Endodermal cell (in vitro differentiated cells): ENCODE results near the gene CPLANE2. TPM values are rescaled to one million over a fixed set of nuclear protein-coding genes. Genes with fewer than 3 reads are reported as not detected.

Source experiments
- DNase-seq: peaks from one replicate; pipeline ENCODE4 v3.0.0-alpha.2; 2017
- H3K27ac ChIP-seq: 2 replicates; pipeline ENCODE4 v1.5.1; 2013; ENCODE audit warnings: mild to moderate bottlenecking, low read depth, low read length, moderate library complexity
- H3K27me3 ChIP-seq: 2 replicates; pipeline ENCODE4 v1.6.1; 2013; ENCODE audit warnings: mild to moderate bottlenecking, low read length, moderate library complexity; ENCODE audit not compliant: insufficient read depth, control insufficient read depth, poor library complexity, severe bottlenecking
- H3K36me3 ChIP-seq: 2 replicates; pipeline ENCODE4 v1.7.0; 2013; ENCODE audit warnings: mild to moderate bottlenecking, low read length, moderate library complexity; ENCODE audit not compliant: control insufficient read depth, insufficient read depth
- H3K4me1 ChIP-seq: one replicate; pipeline ENCODE4 v1.7.0; 2013; ENCODE audit warnings: low read length; ENCODE audit not compliant: control insufficient read depth, insufficient read depth
- H3K4me3 ChIP-seq: 2 replicates; pipeline ENCODE4 v1.5.1; 2013; ENCODE audit warnings: mild to moderate bottlenecking, low read length, moderate library complexity
- H3K9ac ChIP-seq: 2 replicates; pipeline ENCODE4 v1.6.1; 2013; ENCODE audit warnings: mild to moderate bottlenecking, low read length, moderate library complexity; ENCODE audit not compliant: poor library complexity, severe bottlenecking; ENCODE audit errors: extremely low read depth
- H3K9me3 ChIP-seq: 2 replicates; pipeline ENCODE4 v1.6.1; 2013; ENCODE audit warnings: mild to moderate bottlenecking, low read length, moderate library complexity; ENCODE audit not compliant: control insufficient read depth
- H3K27ac Mint-ChIP-seq: 2 replicates; pipeline ENCODE4 v1.8.0; 2020; ENCODE audit warnings: mixed read lengths
- H3K27me3 Mint-ChIP-seq: 2 replicates; pipeline ENCODE4 v1.8.0; 2021; ENCODE audit warnings: mild to moderate bottlenecking, mixed read lengths; ENCODE audit not compliant: insufficient read depth
- H3K36me3 Mint-ChIP-seq: 2 replicates; pipeline ENCODE4 v1.8.0; 2020; ENCODE audit warnings: low read depth, mixed read lengths
- H3K4me1 Mint-ChIP-seq: 2 replicates; pipeline ENCODE4 v1.8.0; 2020; ENCODE audit warnings: mixed read lengths
- H3K4me3 Mint-ChIP-seq: 2 replicates; pipeline ENCODE4 v1.8.0; 2020; ENCODE audit warnings: mild to moderate bottlenecking, moderate library complexity, mixed read lengths
- H3K9me3 Mint-ChIP-seq: 2 replicates; pipeline ENCODE4 v1.8.0; 2020; ENCODE audit warnings: mild to moderate bottlenecking, mixed read lengths
- CTCF ChIP-seq: fragments of 200-600 bp; sonication (generic); conservative IDR thresholded peaks from 2 replicates; pipeline ENCODE4 v1.5.0; 2021; ENCODE audit warnings: antibody characterized with exemption, mild to moderate bottlenecking
- WGBS, 2 experiments: methylation state at CpG; one replicate each; pipeline versions ENCODE4 v1.1.5 to v1.1.7; 2013; ENCODE audit warnings: missing lambda C conversion rate in 2 of 2, mixed read lengths in 1 of 2; ENCODE audit not compliant: insufficient coverage in 1 of 2, insufficient read length in 1 of 2; 5-methylcytosine and 5-hydroxymethylcytosine counted together
- total RNA-seq, 2 donors: library from RNA; stranded (reverse); fragmentation: NEBNext Ultra II Directional in 1 of 2; extraction: Animal tissue kit (Norgen Biotek cat#: 25700) in 1 of 2; gene quantifications; 2 replicates in 1 of 2; 3 replicates in 1 of 2; pipeline ENCODE4 v1.2.1, GENCODE V29; 2021

Gene CPLANE2
- total RNA-seq, 2 donors from 2014 or later = 9.6 to 10.3 TPM

DNA sequence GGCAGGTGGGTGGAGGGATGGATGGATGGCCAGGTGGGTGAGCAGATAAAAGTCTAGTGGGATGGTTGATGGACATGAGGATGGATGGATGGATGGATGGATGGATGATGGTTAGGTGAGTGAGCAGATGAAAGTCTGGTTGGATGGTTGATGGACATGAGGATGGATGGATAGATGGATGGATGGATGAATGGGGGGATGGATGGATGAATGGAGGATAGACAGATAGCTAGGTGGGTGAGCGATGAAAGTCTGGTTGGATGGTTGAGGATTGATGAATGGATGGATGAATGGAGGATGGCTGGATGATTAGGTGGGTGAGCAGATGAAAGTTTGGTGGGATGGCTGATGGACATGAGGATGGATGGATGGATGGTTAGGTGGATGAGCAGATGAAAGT, 15.5 kb downstream of the CPLANE2 start:
- 86 to 95% methylated on average over 1 of the region's 1 CpG for WGBS, 2 experiments
- no peaks in the 10 kb centered on the region for H3K9me3 Mint-ChIP-seq
- DNase-seq = no peak
- no peak overlapping the region for H3K27ac ChIP-seq
- no peaks in the 10 kb centered on the region for H3K36me3 ChIP-seq
- no peak for TF ChIP-seq CTCF
- H3K4me1 Mint-ChIP-seq = peaks cover 7% of the 10 kb centered on the region
- peaks cover 2% of the 10 kb centered on the region for H3K4me1 ChIP-seq
- H3K4me3 ChIP-seq = no peak overlapping the region
- H3K9ac ChIP-seq = no peak overlapping the region
- no peaks in the 10 kb centered on the region for H3K9me3 ChIP-seq
- H3K4me3 Mint-ChIP-seq = no peak overlapping the region
- H3K27me3 ChIP-seq = peaks cover 70% of the 10 kb centered on the region
- H3K27me3 Mint-ChIP-seq = peaks cover 79% of the 10 kb centered on the region
- H3K36me3 Mint-ChIP-seq = no peaks in the 10 kb centered on the region
- H3K27ac Mint-ChIP-seq = no peak overlapping the region

GRCh38 chr1:16219968-16220500, 16.9 kb downstream of the CPLANE2 start:
- 84 to 93% methylated on average over 3 to 4 of the region's 4 CpGs for WGBS, 2 experiments
- no peak for TF ChIP-seq CTCF
- Mint-ChIP-seq H3K9me3 (no peaks in the 10 kb centered on the region), H3K4me1 (peaks cover 5% of the 10 kb centered on the region), H3K36me3 (no peaks in the 10 kb centered on the region), H3K27ac (no peak overlapping the region), H3K4me3 (no peak overlapping the region), H3K27me3 (peaks cover 67% of the 10 kb centered on the region)
- H3K4me1 ChIP-seq = no peaks in the 10 kb centered on the region
- no peak overlapping the region for H3K27ac ChIP-seq
- H3K9ac ChIP-seq = no peak overlapping the region
- H3K4me3 ChIP-seq = no peak overlapping the region
- no peaks in the 10 kb centered on the region for H3K9me3 ChIP-seq
- H3K27me3 ChIP-seq = peaks cover 59% of the 10 kb centered on the region
- H3K36me3 ChIP-seq = no peaks in the 10 kb centered on the region
- DNase-seq = no peak

DNA sequence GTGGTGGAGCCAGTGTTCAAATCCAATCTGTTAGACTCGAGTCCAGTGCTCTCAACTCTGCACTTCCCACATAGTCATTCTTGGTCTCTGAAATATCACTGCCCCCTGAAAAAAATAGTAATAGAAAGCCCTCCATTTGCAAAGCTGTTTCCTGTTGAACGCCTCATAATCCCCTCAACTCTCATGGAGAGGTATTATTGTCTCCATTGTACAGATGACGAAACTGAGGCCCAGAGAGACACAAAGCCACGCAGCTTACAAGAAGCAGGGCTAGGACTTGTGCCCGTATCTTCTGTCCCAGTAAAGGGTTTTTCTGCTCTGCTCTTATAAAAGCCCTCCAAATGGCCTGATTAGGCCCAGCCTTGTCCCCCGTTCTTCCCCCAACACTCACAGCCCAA, 18.3 kb downstream of the CPLANE2 start:
- H3K4me1 ChIP-seq = no peaks in the 10 kb centered on the region
- no peak for TF ChIP-seq CTCF
- H3K27ac ChIP-seq = no peak overlapping the region
- peaks cover 51% of the 10 kb centered on the region for H3K27me3 ChIP-seq
- no peaks in the 10 kb centered on the region for H3K36me3 ChIP-seq
- H3K4me3 Mint-ChIP-seq = no peak overlapping the region
- no peaks in the 10 kb centered on the region for H3K36me3 Mint-ChIP-seq
- no peak for DNase-seq
- WGBS, 2 experiments = 84 to 96% methylated on average over 4 to 6 of the region's 6 CpGs
- H3K27ac Mint-ChIP-seq = no peak overlapping the region
- H3K9me3 ChIP-seq = no peaks in the 10 kb centered on the region
- peaks cover 54% of the 10 kb centered on the region for H3K27me3 Mint-ChIP-seq
- peaks cover 5% of the 10 kb centered on the region for H3K4me1 Mint-ChIP-seq
- H3K9ac ChIP-seq = no peak overlapping the region
- no peaks in the 10 kb centered on the region for H3K9me3 Mint-ChIP-seq
- H3K4me3 ChIP-seq = no peak overlapping the region
